Activated CD4-positive, alpha-beta T cell treated with anti-CD3 and anti-CD28 coated beads, Interleukin-2, amount 50 U/mL, for 48 hours (primary cell): Measurements from ENCODE around the gene FOXD4L4.
"Not testable (repeated sequence)": the region's sequence is repeated elsewhere in the genome, so short reads cannot be mapped to it uniquely, and the experiment has no call there.

Experiments
- DNase-seq, 2 experiments: peaks; one replicate each; pipeline ENCODE4 v3.0.0-alpha.2; 2020

Gene FOXD4L4

GRCh38 chr9:65737096-65737564, at the start of gene FOXD4L4:
TSS of gene FOXD4L4 (plus strand) at chr9:65737146. CDS start at chr9:65737146, 0 bp downstream.
- DNase-seq, result peak in 1 of 2 experiments; percentile 3

- DNase-seq, result not testable (repeated sequence)
These were observed 33.4 kb upstream of the FOXD4L4 start for GRCh38 chr9:65703550-65703949.

GRCh38 chr9:65714445-65714844, 22.5 kb upstream of the FOXD4L4 start:
- not testable (repeated sequence) for DNase-seq

- not testable (repeated sequence) for DNase-seq
These were observed 1.2 kb downstream of the FOXD4L4 start for GRCh38 chr9:65738133-65738532.
